T-helper 1 cell treated with Interleukin-12 subunit alpha and Interleukin-12 subunit beta and Interleukin-4 antibody, amounts not matched to agents 30 ng/mL and 1 ng/mL, for 36 hours (primary cell): Measurements from ENCODE around the gene HEMGN. TPM values are rescaled to one million over a fixed set of nuclear protein-coding genes. Genes with fewer than 3 reads are reported as not detected.

Source experiments
- intact Hi-C: fragments of 100-400 bp; cut with micrococcal nuclease; formaldehyde crosslinking; loops from one replicate; pipeline ENCODE4 v1.15.1; 2024
- total RNA-seq: library from RNA; stranded (reverse); gene quantifications from 2 replicates; pipeline ENCODE4 v1.2.3, GENCODE V29; 2022

HEMGN gene
- total RNA-seq, 1 donor from 2014 or later: 0.42 TPM

GRCh38 chr9:97934321-97935115, 3.5 kb downstream of the HEMGN start:
- intact Hi-C loops: no loop called here

DNA sequence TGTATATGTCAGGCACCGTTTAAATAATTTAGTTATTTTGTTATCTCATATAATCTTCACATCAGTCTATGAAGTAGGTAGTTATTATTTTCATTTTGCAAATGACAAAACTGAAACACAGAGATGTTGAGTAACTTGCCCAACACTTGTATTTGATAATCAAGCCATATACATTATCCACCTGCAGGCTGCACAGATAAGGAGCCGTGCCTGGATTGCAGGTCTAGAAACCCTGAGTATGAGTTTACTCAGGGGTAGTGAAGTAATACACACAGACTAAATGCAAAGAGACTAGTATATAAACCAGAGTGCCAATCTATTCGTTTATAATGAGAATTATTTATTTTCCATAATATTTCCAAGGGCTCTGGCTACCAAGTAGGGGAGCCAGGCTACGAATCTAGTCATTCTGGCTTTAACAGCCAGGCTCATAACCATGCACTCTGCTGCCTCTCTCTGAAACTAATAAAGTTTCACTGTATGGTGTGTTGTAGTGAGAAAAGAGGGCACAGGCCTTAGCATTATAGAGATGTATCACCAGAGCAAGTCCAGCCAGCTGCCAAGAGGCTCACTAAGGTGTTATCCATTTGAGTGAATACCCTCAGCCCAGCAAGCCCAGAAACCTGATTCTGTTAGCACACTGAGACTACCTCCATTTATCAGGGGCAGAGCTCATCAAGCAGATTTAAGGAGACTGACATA, 4.5 kb downstream of the HEMGN start:
- intact Hi-C loops: no loop called here

- intact Hi-C loops: loop anchor here (1.0 kb wide), 1 partner anchor 23 kb away; no protein-coding TSS in a partner anchor
Observed at GRCh38 chr9:97930972-97931371, 7.0 kb downstream of the HEMGN start.

DNA sequence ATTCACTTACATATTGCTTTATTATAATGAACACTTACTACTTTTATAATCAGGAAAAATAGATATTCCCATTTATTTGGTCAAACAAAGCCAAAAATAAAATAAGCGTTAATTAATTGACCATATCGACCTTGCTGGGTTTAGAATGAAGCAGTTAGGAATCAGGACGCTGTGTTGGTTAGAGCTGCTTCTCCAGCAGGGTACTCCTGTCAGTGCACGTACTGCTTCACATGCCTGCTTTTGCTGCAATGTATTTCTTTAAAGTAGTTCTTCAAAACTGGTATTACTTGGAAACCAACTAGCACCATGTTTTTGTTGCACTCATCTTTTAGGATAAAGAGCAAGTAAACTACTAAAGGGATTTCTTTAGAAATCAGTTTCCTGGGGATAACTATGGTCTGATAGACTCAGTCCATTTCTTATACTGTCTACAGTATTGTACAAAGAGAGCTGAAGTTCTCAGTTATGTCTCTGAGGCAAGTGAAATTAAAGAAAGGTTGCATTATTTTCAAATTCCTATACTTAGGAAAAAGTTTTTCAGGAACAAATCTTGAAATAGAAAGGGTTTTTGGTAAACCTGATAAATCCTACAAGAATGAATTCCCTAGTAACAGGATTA, 8.9 kb downstream of the HEMGN start:
- intact Hi-C loops: no loop called here

DNA sequence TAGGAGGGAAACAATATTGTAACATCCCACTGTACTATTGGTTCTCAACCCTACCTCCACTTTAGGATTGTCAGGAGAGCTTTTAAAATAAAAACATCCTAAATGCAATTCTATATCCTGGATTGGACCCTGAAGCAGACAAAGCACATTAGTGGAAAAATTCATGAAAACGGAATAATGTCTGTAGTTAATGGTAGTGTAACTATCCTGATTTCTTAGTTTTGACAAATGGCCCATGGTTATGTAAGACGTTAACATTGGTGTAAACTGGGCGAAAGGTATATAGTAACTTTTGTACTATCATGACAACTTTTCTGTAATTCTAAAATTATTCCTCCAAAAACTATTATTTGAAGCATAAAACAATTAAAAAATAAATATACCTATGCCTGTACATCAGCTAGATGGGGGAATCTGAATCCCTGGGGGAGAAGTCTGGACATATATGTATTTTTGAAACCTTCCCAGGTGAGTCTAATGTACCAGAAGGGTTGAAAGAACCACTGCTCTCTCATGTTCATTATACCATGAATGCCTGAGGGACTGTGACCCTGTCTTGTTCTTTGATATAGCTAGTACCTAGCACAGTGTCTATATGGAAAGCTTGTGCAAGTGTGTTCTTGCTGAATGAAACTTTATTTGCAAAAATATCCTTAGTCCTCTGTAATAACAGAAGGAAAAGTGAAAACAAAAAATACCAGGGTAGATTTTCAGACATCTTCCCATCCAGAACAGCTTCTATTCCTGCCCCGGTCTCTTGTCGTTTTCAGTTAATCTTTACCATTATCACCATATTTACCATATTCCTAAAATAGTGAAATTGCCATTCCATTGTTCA, 12.3 kb downstream of the HEMGN start:
- intact Hi-C loops: no loop called here

DNA sequence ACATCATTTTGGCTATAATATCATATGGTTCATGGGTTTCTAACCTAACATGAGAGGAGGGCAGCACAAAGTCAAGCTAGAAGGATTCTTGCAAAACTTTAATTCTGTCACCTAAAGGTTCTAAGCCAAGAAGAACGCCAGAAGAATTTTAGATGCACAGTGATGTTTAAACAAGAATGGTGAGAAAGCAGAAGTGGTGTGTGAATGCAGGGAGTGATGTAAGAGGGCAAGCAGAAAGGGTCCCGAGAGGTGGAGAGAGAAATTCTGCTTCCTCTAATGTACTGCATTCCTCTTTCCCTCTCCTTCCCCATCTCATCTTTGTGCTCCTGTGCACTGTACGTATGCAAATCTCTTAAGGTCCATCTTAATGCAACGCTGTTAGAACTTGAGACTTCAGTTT, 13.6 kb downstream of the HEMGN start:
- intact Hi-C loops: loop anchor here (5.0 kb wide), 3 partner anchors 1133 to 1898 kb away; partner anchors contain the start of genes ALG2, NR4A3 and SEC61B

DNA sequence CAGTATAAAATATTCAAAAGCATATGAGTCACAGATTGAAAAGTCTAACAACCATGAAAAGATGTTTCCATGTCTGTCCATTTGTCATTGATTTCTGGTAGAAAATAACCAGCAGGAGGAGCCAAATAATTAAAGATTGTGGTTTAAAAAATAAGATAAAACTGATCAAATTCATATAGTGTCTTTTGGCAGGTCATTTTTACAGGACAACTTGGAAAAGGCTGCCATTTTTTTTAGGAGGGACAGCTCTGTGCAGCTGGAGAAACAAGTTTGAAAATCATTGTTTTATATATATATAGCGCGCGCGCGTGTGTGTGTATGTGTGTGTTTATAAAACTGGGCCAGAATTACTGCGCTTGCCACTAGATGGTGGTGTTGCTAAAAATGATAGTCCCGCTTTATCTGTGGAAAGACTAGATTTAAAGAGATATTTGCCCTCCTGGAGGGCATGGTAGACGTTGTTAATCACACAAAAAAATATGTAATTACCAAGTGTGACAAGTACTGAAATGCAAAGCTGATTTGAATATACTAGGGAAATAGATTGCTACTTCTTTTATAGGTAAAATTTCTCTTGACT, 14.4 kb downstream of the HEMGN start:
- intact Hi-C loops: loop anchor here (1.0 to 5.0 kb wide), 12 partner anchors 15 to 1899 kb away; partner anchors contain the start of genes ALG2, CORO2A, HEMGN and NR4A3

GRCh38 chr9:97921959-97922724, 15.8 kb downstream of the HEMGN start, which contains the start of gene TRMO:
Gene TRMO (minus strand): TSS chr9:97922500. CDS start chr9:97922493, 7 bp downstream.
- intact Hi-C loops: loop anchor here (1.0 to 5.0 kb wide), 15 partner anchors 17 to 1900 kb away; partner anchors contain the start of genes ALG2, ANP32B, NANS and NCBP1

DNA sequence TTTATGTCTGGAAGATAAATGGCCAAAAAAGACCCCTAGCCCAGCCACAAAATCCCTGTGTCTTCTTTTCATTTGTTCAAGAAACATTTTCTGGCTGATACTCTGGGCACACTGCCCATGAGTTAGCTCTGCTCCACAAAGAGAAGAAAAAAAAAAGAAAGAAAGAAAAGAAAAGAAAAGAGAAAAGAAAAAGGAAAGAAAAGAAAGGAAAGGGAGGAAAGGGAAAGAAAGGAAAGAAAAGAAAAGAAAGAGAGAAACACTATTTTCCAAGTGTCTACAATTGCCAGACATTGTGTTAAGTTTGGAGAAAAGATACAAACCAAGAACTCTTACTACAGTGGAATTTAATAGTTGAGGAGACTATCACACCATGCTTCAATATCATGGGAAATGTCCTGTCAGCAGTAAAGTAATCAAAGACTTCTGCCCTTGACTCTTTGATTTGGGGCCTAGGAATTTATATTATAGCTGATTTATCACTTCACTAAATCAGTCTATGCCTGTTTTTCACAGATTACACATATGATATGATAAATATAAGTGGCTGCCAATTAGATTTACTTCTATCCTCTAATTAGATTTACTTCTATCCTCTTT, 18.7 kb downstream of the HEMGN start:
- intact Hi-C loops: no loop called here

GRCh38 chr9:97918611-97919010, 19.4 kb downstream of the HEMGN start:
- intact Hi-C loops: no loop called here

GRCh38 chr9:97911970-97912369, 26.0 kb downstream of the HEMGN start:
- intact Hi-C loops: no loop called here

- intact Hi-C loops: no loop called here
Observed at GRCh38 chr9:97911528-97911927, 26.4 kb downstream of the HEMGN start.

DNA sequence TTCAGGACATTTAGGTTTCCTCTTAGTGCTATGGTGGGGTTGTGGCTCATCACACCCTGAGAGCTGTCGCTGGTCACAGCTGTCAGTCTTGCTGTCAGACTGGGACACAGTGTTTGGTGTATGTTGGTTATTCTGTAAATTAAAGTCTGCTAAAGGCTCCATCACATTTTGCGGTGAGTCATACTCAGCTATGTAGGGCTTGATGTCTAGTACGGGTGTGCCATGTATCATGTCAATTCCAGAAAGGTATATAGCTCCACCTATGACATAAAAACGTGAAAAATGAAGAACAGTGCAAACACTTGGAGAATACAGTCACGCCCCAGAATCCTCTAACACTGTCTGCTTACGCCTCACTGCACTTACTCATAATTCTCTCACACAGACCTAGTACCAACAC, 27.6 kb downstream of the HEMGN start:
- intact Hi-C loops: no loop called here

- intact Hi-C loops: loop anchor here (5.0 to 10.0 kb wide), 5 partner anchors 106 to 346 kb away; partner anchors contain the start of genes NANS, TBC1D2 and XPA
Observed at GRCh38 chr9:97908705-97909104, 29.3 kb downstream of the HEMGN start.

DNA sequence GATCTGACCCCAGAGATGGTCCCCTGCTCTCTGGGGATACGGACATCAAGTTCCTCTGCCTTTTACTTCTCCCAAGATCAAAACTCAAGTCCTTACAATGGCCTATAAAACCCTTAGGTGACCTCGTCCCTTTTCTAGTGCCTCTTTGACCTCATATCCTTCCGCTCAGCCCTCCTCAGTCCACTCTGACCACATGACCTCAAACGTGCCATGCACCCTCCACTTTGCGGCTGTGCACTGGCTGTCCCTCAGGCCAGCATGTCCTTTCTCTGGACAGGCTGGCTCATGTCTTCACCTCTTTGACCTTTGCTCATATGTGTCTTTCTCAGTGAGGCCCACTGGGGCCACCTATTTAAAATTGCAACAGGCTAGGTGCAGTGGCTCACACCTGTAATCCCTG, 30.3 kb downstream of the HEMGN start:
- intact Hi-C loops: loop anchor here (5.0 to 10.0 kb wide), 5 partner anchors 105 to 347 kb away; partner anchors contain the start of genes NANS, TBC1D2 and XPA

GRCh38 chr9:97907046-97907445, 30.9 kb downstream of the HEMGN start:
- intact Hi-C loops: loop anchor here (5.0 to 10.0 kb wide), 5 partner anchors 105 to 348 kb away; partner anchors contain the start of genes NANS, TBC1D2 and XPA

GRCh38 chr9:97906236-97906831, 31.6 kb downstream of the HEMGN start:
- intact Hi-C loops: loop anchor here (1.0 to 10.0 kb wide), 6 partner anchors 77 to 348 kb away; partner anchors contain the start of genes ANP32B, NANS, TBC1D2 and XPA

GRCh38 chr9:97905228-97905627, 32.7 kb downstream of the HEMGN start:
- intact Hi-C loops: loop anchor here (1.0 to 10.0 kb wide), 7 partner anchors 17 to 494 kb away; partner anchors contain the start of genes NANS, TBC1D2, TRMO and XPA
